ENCODE results near the gene LMO2.

Gene LMO2

GRCh38 chr11:33912405-33913361 lies 20.8 kb upstream of the LMO2 start:
- no peak for DNase-seq

- DNase-seq, result no peak
Measured at GRCh38 chr11:33910958-33911339, 19.1 kb upstream of the LMO2 start.

GRCh38 chr11:33910296-33910957 lies 18.6 kb upstream of the LMO2 start:
- DNase-seq, result no peak

GRCh38 chr11:33909552-33909951 lies 17.7 kb upstream of the LMO2 start:
- no peak for DNase-seq

GRCh38 chr11:33909150-33909549 lies 17.3 kb upstream of the LMO2 start:
- DNase-seq, result no peak

- no peak for DNase-seq
Measured at GRCh38 chr11:33907421-33907820, 15.5 kb upstream of the LMO2 start.

GRCh38 chr11:33906484-33907186 lies 14.8 kb upstream of the LMO2 start:
- no peak for DNase-seq

GRCh38 chr11:33904102-33904501 lies 12.2 kb upstream of the LMO2 start:
- DNase-seq, result no peak

- no peak for DNase-seq
Measured at GRCh38 chr11:33900159-33900840, 8.4 kb upstream of the LMO2 start.

- no peak for DNase-seq
Measured at GRCh38 chr11:33899400-33900037, 7.6 kb upstream of the LMO2 start.

GRCh38 chr11:33898957-33899356 lies 7.1 kb upstream of the LMO2 start:
- DNase-seq, result no peak

GRCh38 chr11:33897761-33898375 lies 6.0 kb upstream of the LMO2 start:
- no peak for DNase-seq

GRCh38 chr11:33896911-33897310 lies 5.0 kb upstream of the LMO2 start:
- DNase-seq, result no peak

- no peak for DNase-seq
Measured at GRCh38 chr11:33895752-33896137, 3.9 kb upstream of the LMO2 start.

- no peak for DNase-seq
Measured at GRCh38 chr11:33894398-33894746, 2.5 kb upstream of the LMO2 start.

- peak; percentile 89 for DNase-seq
Measured at GRCh38 chr11:33893711-33894397, 2.0 kb upstream of the LMO2 start.

- no peak for DNase-seq
Measured at GRCh38 chr11:33892906-33893594, 1.2 kb upstream of the LMO2 start.

GRCh38 chr11:33889821-33890378 lies 2.0 kb downstream of the LMO2 start:
- DNase-seq, result no peak

- DNase-seq, result no peak
Measured at GRCh38 chr11:33889296-33889695, 2.6 kb downstream of the LMO2 start.

- DNase-seq, result no peak
Measured at GRCh38 chr11:33887886-33888285, 4.0 kb downstream of the LMO2 start.

All from stimulated activated CD4-positive, alpha-beta T cell treated with anti-CD3 and anti-CD28 coated beads, Interleukin-1b, Interleukin-23, amount 100 ng/mL, for 48 hours (primary cell).